Astrocyte of the cerebellum (primary cell): ENCODE measurements around the gene ABCC1.
"Not testable (repeated sequence)": the region's sequence is repeated elsewhere in the genome, so short reads cannot be mapped to it uniquely, and the experiment has no call there.

Source experiments
- DNase-seq: peaks from one replicate; pipeline ENCODE4 v3.0.0-alpha.2; 2011; ENCODE audit warnings: low read depth
- H3K4me3 ChIP-seq: 2 replicates; pipeline ENCODE4 v1.5.1; 2011; ENCODE audit warnings: mild to moderate bottlenecking, low read depth, low read length, moderate library complexity
- in situ Hi-C: cut with HindIII; loops from 2 replicates; pipeline ENCODE4 v1.10.0; 2017; ENCODE audit warnings: low sequenced_read_pairs
- TF ChIP-seq, protein P1 (sequence below): IDR thresholded peaks from 2 replicates; pipeline ENCODE4 v1.5.1; 2012; ENCODE audit warnings: low read length, low read depth, moderate library complexity, mild to moderate bottlenecking; ENCODE audit errors: missing control alignments

The ABCC1 gene

DNA sequence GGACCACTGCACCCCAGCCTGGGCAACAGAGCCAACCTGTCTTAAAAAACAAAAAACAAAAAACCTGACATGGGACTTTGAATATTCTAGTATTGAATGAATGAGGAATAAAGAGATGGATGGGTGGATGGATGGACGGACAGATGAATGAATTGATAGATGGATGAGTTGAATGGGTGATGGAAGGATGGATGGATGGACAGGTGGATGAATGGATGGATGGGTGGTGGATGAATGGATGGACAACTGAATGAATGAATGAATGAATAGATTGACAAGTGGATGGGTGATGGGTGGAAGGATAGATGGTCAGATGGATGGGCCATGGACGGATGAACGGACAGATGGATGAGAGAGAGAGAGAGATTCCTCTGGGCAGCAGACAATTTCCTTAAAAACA is 38.2 kb upstream of the ABCC1 start:
- in situ Hi-C loops = no loop called here
- no peak overlapping the region for H3K4me3 ChIP-seq
- DNase-seq = no peak
- TF ChIP-seq, protein P1, sequence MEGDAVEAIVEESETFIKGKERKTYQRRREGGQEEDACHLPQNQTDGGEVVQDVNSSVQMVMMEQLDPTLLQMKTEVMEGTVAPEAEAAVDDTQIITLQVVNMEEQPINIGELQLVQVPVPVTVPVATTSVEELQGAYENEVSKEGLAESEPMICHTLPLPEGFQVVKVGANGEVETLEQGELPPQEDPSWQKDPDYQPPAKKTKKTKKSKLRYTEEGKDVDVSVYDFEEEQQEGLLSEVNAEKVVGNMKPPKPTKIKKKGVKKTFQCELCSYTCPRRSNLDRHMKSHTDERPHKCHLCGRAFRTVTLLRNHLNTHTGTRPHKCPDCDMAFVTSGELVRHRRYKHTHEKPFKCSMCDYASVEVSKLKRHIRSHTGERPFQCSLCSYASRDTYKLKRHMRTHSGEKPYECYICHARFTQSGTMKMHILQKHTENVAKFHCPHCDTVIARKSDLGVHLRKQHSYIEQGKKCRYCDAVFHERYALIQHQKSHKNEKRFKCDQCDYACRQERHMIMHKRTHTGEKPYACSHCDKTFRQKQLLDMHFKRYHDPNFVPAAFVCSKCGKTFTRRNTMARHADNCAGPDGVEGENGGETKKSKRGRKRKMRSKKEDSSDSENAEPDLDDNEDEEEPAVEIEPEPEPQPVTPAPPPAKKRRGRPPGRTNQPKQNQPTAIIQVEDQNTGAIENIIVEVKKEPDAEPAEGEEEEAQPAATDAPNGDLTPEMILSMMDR = no peak

DNA sequence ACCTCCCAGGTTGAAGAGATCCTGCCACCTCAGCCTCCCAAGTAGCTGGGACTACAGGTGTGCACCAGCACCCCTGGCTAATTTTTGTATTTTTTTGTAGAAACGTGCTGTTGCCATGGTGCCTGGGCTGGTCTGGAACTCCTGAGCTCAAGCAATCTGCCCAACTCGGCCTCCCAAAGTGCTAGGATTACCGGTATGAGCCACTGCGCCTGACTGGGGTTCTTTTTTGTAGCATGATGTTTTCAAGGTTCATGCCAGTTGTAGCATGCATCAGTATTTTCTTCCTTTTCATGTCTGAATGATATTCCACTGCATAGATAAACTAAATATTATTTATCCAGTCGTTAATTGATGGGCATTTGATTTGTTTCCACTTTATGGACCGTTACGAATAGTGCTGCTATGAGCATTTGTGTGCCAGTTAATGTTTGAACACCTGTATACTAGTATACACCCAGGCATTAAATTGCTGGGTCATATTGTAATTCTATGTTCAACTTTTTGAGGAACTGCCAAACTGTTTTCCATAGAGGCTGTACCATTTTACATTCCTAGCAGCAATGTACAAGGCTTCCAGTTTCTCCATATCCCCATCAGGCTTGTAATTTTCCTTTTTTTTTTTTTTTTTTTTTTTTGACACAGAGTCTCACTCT is 36.2 kb upstream of the ABCC1 start:
- TF ChIP-seq, protein P1 = no peak
- in situ Hi-C loops = no loop called here
- H3K4me3 ChIP-seq = no peak overlapping the region
- no peak for DNase-seq

DNA sequence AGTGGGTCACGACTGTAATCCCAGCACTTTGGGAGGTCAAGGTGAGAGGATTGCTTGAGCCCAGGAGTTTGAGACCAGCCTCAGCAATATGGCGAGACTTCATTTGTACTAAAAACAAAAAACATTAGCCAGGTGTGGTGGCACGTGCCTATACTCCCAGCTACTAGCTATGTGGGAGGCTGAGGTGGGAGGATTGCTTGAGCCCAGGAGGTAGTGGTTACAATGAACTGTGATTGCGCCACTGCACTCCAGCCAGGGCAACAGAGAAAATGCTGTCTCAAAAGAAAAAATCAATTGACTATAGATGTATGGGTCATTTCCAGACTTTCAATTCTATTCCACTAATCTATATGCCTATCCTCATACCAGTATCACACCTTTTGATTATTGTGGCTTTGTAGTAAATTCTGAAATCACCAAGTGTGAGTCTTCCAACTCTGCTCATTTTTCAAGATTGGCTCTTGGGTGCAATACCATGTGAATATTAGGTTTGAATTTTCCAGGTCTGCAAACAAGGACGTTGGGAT is 33.8 kb upstream of the ABCC1 start:
- in situ Hi-C loops = no loop called here
- no peak overlapping the region for H3K4me3 ChIP-seq
- TF ChIP-seq, protein P1 = no peak
- no peak for DNase-seq

DNA sequence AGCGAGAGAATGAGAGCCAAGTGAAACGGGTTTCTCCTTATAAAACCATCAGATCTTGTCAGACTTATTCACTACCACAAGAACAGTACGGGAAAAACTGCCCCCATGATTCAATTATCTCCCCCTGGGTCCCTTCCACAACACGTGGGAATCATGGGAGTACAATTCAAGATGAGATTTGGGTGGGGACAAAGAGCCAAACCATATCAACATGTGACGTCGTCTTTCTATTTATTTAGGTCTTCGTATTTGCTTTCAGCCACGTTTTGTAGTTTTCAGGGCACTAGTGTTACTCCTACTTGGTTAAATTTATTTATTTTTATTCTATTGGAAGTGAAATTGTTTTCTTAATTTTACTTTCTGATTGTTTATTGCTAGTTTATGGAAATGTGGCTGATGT is 33.1 kb upstream of the ABCC1 start:
- TF ChIP-seq, protein P1 = no peak
- no peak overlapping the region for H3K4me3 ChIP-seq
- in situ Hi-C loops = no loop called here
- no peak for DNase-seq

DNA sequence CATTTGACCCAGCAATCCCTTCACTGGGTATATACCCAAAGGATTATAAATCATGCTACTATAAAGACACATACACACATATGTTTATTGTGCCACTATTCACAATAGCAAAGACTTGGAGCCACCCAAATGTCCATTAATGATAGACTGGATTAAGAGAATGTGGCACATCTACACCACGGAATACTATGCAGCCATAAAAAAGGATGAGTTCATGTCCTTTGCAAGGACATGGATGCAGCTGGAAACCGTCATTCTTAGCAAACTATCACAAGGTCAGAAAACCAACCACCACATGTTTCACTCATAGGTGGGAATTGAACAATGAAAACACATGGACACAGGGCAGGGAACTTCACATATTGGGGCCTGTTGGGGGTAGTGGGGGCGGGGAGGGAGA is 31.1 kb upstream of the ABCC1 start:
- H3K4me3 ChIP-seq, in situ Hi-C loops: not testable (repeated sequence)

DNA sequence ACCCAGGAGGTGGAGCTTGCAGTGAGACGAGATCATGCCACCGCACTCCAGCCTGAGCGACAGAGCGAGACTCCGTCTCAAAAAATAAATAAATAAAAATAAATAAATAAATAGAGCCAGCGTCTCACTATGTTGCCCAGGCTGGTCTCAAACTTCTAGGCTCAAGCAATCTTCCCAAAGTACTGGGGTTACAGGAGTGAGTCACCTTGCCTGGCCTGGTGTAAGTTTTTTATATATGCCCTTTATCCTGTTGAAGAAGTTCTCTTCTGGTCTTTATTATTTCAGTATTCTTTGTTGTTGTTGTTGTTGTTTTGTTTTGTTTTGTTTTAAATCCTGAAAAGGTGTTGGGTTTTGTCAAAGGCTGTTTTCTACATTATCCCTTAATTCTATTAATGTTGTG is 30.1 kb upstream of the ABCC1 start:
- TF ChIP-seq, protein P1 = no peak
- in situ Hi-C loops = no loop called here
- H3K4me3 ChIP-seq = no peak overlapping the region
- no peak for DNase-seq

More for the DNA sequence above, 31.1 kb upstream of the ABCC1 start:
- not testable (repeated sequence) for DNase-seq

DNA sequence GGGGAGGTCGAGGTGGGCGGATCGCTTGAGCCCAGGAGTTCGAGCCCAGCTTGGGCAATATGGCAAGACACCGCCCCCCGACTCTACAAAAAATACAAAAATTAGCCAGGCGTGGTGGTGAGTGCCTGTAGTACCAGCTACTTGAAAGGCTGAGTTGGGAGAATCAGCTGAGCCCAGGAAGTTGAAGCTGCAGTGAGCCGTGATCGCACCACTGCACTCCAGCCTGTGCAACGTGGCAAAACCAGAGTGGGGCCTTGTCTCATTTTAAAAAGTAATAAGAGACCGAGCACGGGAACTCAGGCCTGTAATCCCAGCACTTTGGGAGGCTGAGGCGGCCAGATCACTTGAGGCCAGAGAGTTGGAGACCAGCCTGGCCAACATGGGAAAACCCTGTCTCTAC is 24.4 kb upstream of the ABCC1 start:
- DNase-seq = no peak
- no peak overlapping the region for H3K4me3 ChIP-seq
- TF ChIP-seq, protein P1 = no peak
- in situ Hi-C loops = no loop called here
